ENCODE measurements around the gene DICER1.

- TF ChIP-seq CTCF (IDR thresholded peaks at IDR 0.05; ENCODE audit: insufficient read depth, low read depth, low read length) = no peak
- no peak for TF ChIP-seq EZH2 (IDR thresholded peaks at IDR 0.05; ENCODE audit: insufficient read depth, low read length)
Observed at GRCh38 chr14:95102680-95103044, 54.7 kb downstream of the DICER1 start.

Measured in astrocyte (in vitro differentiated cells and primary cell).